SJCRH30 (cell line): ENCODE measurements around the gene GRIN2A. TPM values are rescaled to one million over a fixed set of nuclear protein-coding genes. Genes with fewer than 3 reads are reported as not detected.

ENCODE experiments used
- DNase-seq, 2 experiments: peaks; one replicate each; pipeline ENCODE4 v3.0.0-alpha.2; 2015 to 2020
- H3K27ac ChIP-seq: fragments of 250-450 bp; sonication (Bioruptor Pico); 2 replicates; pipeline ENCODE4 v1.5.1; 2020; ENCODE audit warnings: mild to moderate bottlenecking, moderate library complexity
- H3K27me3 ChIP-seq: fragments of 250-450 bp; sonication (Bioruptor Pico); 2 replicates; pipeline ENCODE4 v1.5.1; 2020; ENCODE audit warnings: mild to moderate bottlenecking, moderate library complexity
- H3K36me3 ChIP-seq: fragments of 250-450 bp; sonication (Bioruptor Pico); 2 replicates; pipeline ENCODE4 v1.5.1; 2020; ENCODE audit warnings: mild to moderate bottlenecking, moderate library complexity
- H3K4me1 ChIP-seq: fragments of 250-450 bp; sonication (Bioruptor Pico); 2 replicates; pipeline ENCODE4 v1.5.1; 2020; ENCODE audit warnings: mild to moderate bottlenecking, moderate library complexity
- H3K4me3 ChIP-seq: fragments of 250-450 bp; sonication (Bioruptor Pico); 2 replicates; pipeline ENCODE4 v1.5.1; 2020; ENCODE audit warnings: mild to moderate bottlenecking, moderate library complexity
- H3K9me3 ChIP-seq: fragments of 250-450 bp; sonication (Bioruptor Pico); replicated peaks from 2 replicates; pipeline ENCODE4 v1.5.1; 2020; ENCODE audit warnings: mild to moderate bottlenecking, moderate library complexity
- total RNA-seq: library from RNA; depleted of rRNA; stranded (reverse); fragments of >200 nt; shearing (Covaris generic); gene quantifications from 2 replicates; pipeline ENCODE4 v1.2.3, GENCODE V29; 2014

Gene GRIN2A
- total RNA-seq, 1 experiment from 2014 or later, result 0.38 TPM

GRCh38 chr16:10098991-10099390 lies 83.2 kb downstream of the GRIN2A start:
- Histone ChIP-seq H3K4me3 (no peak overlapping the region), H3K27ac (no peak overlapping the region), H3K36me3 (no peaks in the 10 kb centered on the region), H3K27me3 (no peaks in the 10 kb centered on the region), H3K9me3 (no peaks in the 10 kb centered on the region), H3K4me1 (no peaks in the 10 kb centered on the region)
- no peak for DNase-seq

DNA sequence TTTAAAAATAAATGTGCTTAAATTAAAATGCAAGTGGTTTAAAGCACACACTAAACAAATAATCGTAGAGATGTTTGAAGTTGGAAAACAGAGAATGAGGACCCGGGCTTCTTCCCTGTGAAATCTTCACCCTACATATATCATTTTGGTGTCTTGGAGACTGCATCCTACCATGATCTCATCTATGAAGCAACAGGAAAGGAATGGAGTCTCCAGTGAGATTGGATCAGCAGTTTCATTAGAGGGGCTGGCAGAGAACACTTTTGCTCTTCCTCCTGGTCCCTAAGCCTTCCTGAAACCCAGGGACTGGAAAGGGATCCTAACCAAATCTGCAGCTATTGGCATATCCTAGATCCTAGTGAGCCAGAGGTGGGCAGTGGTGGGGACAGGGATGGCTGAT lies 85.0 kb downstream of the GRIN2A start:
- no peak for DNase-seq
- Histone ChIP-seq H3K9me3 (no peaks in the 10 kb centered on the region), H3K27ac (no peak overlapping the region), H3K36me3 (no peaks in the 10 kb centered on the region), H3K4me1 (no peaks in the 10 kb centered on the region), H3K27me3 (no peaks in the 10 kb centered on the region), H3K4me3 (no peak overlapping the region)

DNA sequence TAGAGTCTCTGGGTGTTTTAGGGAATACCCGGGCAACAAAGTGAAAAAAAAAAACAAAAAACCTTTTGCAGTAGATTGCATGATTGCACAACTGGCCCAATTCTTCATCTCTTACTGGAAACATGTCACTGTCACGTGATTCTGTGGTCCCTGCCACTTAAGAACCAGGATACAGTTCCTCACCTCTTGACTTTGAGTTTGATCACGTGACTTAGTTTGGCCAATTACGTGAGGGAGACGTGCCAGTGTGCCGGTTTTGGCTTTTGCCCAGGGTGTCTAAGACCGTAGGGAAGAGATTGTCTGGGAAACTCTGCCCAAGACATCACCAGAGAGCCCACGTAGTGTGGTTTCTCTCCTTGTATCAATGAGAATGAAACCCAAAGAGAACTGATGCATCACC lies 88.7 kb downstream of the GRIN2A start:
- no peaks in the 10 kb centered on the region for H3K36me3 ChIP-seq
- no peaks in the 10 kb centered on the region for H3K27me3 ChIP-seq
- no peak overlapping the region for H3K27ac ChIP-seq
- no peaks in the 10 kb centered on the region for H3K9me3 ChIP-seq
- DNase-seq, result no peak
- no peaks in the 10 kb centered on the region for H3K4me1 ChIP-seq
- H3K4me3 ChIP-seq, result no peak overlapping the region

GRCh38 chr16:10090816-10091215 lies 91.4 kb downstream of the GRIN2A start:
- no peaks in the 10 kb centered on the region for H3K27me3 ChIP-seq
- no peak overlapping the region for H3K4me3 ChIP-seq
- no peak overlapping the region for H3K27ac ChIP-seq
- H3K4me1 ChIP-seq, result no peaks in the 10 kb centered on the region
- H3K36me3 ChIP-seq, result no peaks in the 10 kb centered on the region
- DNase-seq, result no peak
- H3K9me3 ChIP-seq, result no peaks in the 10 kb centered on the region

GRCh38 chr16:10088380-10088793 lies 93.8 kb downstream of the GRIN2A start:
- no peaks in the 10 kb centered on the region for H3K4me1 ChIP-seq

DNA sequence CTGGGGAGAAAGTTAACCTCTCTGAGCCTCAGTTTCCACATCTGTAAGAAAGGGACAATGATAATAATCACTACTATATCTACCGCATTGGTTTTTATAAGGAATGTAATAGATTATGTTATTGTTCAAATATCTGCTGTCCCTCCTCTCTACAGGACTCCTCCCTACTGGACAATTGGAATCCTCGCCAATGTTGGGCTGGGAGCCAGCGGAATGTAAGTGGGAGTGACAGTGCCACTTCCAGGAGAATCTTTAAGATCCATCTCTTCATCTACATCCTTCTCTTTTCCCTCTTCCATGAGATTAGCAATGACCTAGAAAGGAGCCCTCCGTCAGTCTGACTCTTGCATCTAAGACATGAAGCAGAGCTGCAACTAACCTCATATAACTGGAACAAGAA lies 95.1 kb downstream of the GRIN2A start:
- H3K27ac ChIP-seq, result no peak overlapping the region
- no peak for DNase-seq
- H3K27me3 ChIP-seq, result no peaks in the 10 kb centered on the region
- no peak overlapping the region for H3K4me3 ChIP-seq
- no peaks in the 10 kb centered on the region for H3K36me3 ChIP-seq
- no peaks in the 10 kb centered on the region for H3K4me1 ChIP-seq
- no peaks in the 10 kb centered on the region for H3K9me3 ChIP-seq

More at GRCh38 chr16:10088380-10088793, 93.8 kb downstream of the GRIN2A start:
- H3K27ac ChIP-seq, result no peak overlapping the region
- H3K9me3 ChIP-seq, result no peaks in the 10 kb centered on the region
- H3K4me3 ChIP-seq, result no peak overlapping the region
- H3K27me3 ChIP-seq, result no peaks in the 10 kb centered on the region
- H3K36me3 ChIP-seq, result no peaks in the 10 kb centered on the region
- DNase-seq, result no peak

- H3K27ac ChIP-seq, result no peak overlapping the region
- no peaks in the 10 kb centered on the region for H3K4me1 ChIP-seq
- no peak overlapping the region for H3K4me3 ChIP-seq
- H3K9me3 ChIP-seq, result no peaks in the 10 kb centered on the region
- H3K36me3 ChIP-seq, result no peaks in the 10 kb centered on the region
- no peak for DNase-seq
- H3K27me3 ChIP-seq, result no peaks in the 10 kb centered on the region
These were observed 95.6 kb downstream of the GRIN2A start for GRCh38 chr16:10086620-10087019.

DNA sequence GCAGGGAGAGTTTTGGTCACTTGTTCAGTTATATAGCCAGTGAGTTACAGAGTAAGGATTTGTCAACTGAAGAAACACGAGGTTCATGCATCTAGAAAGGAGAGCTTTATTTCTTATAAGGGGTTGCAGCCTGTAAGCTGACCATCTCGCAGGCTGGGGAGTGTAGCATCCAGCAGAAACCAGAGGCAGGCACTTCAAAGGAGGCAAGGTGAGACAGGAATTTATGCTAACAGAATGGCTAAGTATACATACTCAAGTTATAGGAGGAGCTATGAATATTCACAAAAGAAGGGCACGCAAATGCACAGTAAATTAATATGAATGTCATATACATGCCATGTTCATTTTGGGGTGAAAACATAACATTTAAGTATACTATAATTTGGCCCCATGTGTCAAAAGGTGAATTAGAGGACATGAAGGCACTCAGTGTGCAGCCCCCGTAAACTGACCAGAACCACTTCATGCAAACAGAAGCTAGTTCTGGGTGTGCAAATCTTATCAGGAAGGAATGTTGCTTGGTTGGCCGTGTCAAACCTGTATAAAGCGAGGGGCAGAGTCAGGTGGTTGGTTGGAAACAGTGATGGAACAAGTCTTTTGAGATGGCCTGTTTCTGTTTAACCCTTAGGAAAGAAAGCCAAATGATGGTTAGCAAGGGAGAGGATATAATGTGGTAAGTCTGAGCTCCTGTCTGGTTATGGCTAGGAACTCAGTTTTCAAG lies 97.0 kb downstream of the GRIN2A start:
- Histone ChIP-seq H3K4me3 (no peak overlapping the region), H3K27me3 (no peaks in the 10 kb centered on the region), H3K9me3 (no peaks in the 10 kb centered on the region), H3K27ac (no peak overlapping the region), H3K36me3 (no peaks in the 10 kb centered on the region), H3K4me1 (no peaks in the 10 kb centered on the region)
- DNase-seq, result no peak

- Histone ChIP-seq H3K4me3 (no peak overlapping the region), H3K36me3 (no peaks in the 10 kb centered on the region), H3K4me1 (no peaks in the 10 kb centered on the region), H3K9me3 (no peaks in the 10 kb centered on the region), H3K27me3 (no peaks in the 10 kb centered on the region), H3K27ac (no peak overlapping the region)
- DNase-seq, result no peak
These were observed 98.9 kb downstream of the GRIN2A start for GRCh38 chr16:10083301-10083700.

- H3K27me3 ChIP-seq, result no peaks in the 10 kb centered on the region
- no peak for DNase-seq
- no peaks in the 10 kb centered on the region for H3K4me1 ChIP-seq
- H3K27ac ChIP-seq, result no peak overlapping the region
- no peak overlapping the region for H3K4me3 ChIP-seq
- H3K36me3 ChIP-seq, result no peaks in the 10 kb centered on the region
- H3K9me3 ChIP-seq, result no peaks in the 10 kb centered on the region
These were observed 100.9 kb downstream of the GRIN2A start for GRCh38 chr16:10081201-10081940.

GRCh38 chr16:10080051-10080772 lies 102.0 kb downstream of the GRIN2A start:
- H3K27ac ChIP-seq, result no peak overlapping the region
- no peaks in the 10 kb centered on the region for H3K36me3 ChIP-seq
- peak; percentile 1 to 2 for DNase-seq
- no peaks in the 10 kb centered on the region for H3K9me3 ChIP-seq
- no peaks in the 10 kb centered on the region for H3K4me1 ChIP-seq
- no peaks in the 10 kb centered on the region for H3K27me3 ChIP-seq
- H3K4me3 ChIP-seq, result no peak overlapping the region

DNA sequence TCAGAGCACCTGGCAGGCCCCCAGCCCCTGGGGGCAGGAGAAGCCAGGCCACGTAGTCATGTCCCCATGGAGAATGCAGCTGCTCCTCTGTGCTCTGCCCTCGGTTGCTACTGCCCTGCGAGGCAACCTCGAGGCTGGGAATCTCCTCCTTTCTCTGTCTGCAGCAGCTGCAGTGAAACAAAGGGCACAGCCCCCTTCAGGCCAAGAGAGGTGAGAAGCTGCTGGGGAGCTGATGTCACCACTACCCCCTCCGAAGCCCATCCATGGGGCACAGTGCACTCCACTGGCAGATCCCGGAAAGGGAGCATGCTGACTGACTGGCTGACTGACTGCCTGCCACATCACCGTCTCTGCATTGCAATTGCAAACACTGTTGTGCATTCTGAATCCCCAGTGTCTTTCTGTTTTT lies 103.7 kb downstream of the GRIN2A start:
- Histone ChIP-seq H3K27ac (no peak overlapping the region), H3K4me3 (no peak overlapping the region), H3K36me3 (no peaks in the 10 kb centered on the region)

DNA sequence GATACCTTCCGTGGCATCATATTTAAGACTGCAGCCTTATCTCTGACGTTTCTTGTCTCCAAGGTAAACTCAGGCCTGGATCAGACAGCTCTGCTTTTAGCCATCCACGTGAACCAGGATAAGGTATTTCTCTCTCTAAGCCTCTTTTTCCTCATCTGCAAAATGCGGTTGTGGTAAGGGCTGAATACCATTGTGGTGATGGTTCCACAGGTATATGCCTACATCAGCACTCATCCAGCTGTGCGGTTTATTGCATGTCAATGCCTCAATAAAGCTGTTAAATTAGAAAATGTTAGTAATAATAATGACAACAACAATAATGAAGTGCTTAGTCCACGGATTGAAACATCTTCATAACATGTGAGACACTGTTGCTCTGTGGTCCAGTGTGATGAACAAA lies 104.4 kb downstream of the GRIN2A start:
- Histone ChIP-seq H3K36me3 (no peaks in the 10 kb centered on the region), H3K4me1 (no peaks in the 10 kb centered on the region), H3K27ac (no peak overlapping the region), H3K27me3 (no peaks in the 10 kb centered on the region), H3K9me3 (no peaks in the 10 kb centered on the region), H3K4me3 (no peak overlapping the region)
- DNase-seq, result no peak

More for the DNA sequence above, 103.7 kb downstream of the GRIN2A start:
- Histone ChIP-seq H3K9me3 (no peaks in the 10 kb centered on the region), H3K4me1 (no peaks in the 10 kb centered on the region), H3K27me3 (no peaks in the 10 kb centered on the region)
- peak; percentile 3 to 5 for DNase-seq

DNA sequence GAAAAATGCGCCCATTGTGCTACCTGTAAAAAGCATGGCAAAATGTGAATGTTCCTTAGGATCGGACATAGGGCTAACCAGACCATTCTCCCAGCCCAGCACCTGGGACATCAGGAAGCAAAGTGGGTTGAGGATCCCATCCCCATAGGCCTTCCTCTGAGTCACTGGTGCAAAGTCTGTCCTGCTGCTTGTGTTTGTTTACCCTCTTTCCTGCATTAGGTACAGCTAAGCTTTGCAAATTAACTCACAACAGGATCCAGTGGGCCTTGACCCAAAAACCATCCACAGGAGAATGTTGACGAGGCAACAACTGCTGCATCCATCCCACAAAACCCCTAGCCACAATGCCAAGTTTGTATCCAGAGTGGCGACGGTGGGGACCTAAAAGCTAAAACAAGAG lies 106.2 kb downstream of the GRIN2A start:
- Histone ChIP-seq H3K4me3 (no peak overlapping the region), H3K4me1 (no peaks in the 10 kb centered on the region), H3K36me3 (no peaks in the 10 kb centered on the region), H3K27me3 (no peaks in the 10 kb centered on the region), H3K27ac (no peak overlapping the region), H3K9me3 (no peaks in the 10 kb centered on the region)
- DNase-seq, result no peak

DNA sequence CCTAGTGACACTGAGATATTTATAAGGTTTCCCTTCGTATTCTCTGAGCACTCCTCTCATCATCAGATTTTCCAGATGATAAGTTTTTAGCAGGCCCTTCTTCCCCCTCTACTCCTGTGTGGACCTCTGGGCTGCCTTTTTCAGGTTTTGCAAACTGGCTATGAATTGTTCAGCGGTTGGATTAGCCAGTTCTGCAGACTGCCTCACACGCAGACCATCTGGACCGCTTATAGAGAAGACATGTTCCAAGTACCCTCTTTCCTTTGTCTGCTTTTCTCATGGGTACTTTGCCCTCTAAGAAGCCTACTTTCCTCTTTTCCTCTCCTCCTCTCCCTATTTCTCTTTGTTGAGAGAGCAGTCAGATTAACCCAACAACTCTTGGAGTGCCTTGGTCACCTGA lies 111.6 kb downstream of the GRIN2A start:
- Histone ChIP-seq H3K36me3 (no peaks in the 10 kb centered on the region), H3K27ac (no peak overlapping the region), H3K4me1 (no peaks in the 10 kb centered on the region), H3K9me3 (no peaks in the 10 kb centered on the region), H3K27me3 (no peaks in the 10 kb centered on the region), H3K4me3 (no peak overlapping the region)
- no peak for DNase-seq
